ENCODE data around the gene UQCR10.
"Not testable (repeated sequence)": the region's sequence is repeated elsewhere in the genome, so short reads cannot be mapped to it uniquely, and the experiment has no call there.

UQCR10 gene

DNA sequence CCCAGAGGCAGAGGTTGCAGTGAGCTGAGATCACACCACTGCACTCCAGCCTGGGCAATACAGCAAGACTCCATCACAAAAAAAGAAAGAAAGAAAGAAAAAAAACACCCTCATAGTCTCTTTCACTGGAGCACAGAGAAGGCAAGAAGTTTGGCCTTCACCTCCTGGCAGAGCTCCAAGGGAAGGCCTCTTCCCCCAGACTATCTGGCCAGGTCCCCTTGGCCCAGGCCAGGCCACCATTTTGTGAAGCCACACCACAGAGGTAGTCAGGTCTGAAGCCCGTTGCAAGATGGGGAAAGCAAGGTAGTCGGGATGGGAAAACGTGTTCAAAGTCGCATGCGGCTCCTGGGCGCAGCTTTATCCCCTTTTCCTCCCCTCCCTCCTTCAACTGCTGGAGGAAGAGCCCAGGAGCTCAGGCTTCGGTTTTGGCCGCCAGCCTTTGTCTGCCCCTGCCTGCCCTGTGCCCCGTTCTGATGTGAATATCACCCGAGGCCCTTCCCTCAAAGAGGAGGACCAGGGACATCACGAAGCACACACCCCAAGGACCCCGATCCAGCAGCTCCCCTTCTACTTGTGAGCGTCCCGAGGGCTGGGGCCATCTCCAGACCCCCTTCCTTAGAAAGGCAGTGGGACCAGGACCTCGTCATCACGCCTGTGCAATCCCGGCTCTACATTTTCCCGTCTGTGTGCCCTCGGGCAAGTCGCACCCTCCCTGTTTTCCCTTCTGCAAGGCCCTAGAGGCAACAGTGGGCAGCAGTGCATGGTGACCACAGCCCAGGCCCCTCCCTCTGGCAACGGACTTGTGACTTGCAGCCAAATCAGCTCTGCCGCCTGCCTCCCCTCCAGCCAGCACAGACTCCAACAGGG is 29.7 kb upstream of the UQCR10 start:
- DNase-seq, result no peak

DNA sequence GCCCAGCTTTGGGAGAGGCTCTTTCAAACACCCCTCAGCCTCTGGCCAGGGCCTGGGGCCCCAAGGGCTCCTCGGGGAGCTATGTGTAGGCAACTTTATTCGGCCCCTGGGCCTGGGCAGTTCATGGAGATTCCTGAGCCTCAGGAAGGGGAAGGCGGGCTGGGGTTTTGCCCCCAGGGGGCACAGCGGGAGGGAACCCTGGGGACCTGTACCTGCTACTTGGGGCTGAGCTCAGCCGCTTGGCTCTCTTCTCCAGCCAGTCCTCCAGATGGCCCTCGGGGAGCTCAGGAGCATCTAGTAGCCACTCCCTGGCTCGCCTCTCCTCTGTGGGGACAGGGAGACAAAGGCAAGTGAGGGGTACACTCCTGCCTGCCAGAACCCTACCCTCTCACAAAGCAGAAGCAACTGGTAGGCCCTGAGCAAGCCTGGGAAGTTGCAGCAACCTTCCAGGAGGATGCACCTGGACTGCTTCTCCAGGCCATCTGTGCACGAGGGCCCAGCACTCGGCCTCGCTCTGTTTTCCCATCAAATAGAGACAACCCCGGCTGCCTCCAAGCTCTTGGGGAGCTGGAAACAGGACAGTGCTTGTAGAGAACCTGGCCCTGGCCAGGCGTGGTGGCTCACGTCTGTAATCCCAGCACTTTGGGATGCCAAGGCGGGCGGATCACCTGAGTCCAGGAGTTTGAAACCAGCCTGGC is 28.9 kb upstream of the UQCR10 start:
- no peak for DNase-seq

DNA sequence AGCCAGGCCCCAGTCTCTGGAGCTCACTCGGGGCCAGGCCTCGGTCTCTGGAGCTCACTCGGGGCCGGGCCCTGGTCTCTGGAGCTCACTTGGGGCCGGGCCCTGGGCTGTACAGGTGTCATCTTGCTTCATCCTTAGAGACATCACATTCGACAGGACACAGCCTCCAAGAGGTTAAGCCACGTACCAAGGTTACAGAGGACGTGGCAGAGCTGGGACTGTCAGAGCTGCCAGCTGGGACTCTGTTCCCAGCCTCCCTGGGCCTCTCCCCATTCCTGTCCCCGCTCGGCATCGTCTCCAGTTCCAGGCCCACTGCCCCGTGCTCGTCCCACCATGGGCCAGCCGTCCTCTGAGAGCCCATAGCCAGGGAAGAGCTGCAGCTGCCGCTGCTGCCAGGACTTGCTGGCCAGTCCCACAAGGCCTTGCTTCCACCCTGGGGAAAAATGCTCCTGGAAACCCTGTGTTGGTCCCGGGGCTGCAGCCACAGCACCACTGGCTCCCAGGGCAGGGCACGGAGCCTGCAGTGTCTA is 27.8 kb upstream of the UQCR10 start:
- DNase-seq, result no peak

- DNase-seq, result no peak
Observed at GRCh38 chr22:29740216-29740615, 27.0 kb upstream of the UQCR10 start.

DNA sequence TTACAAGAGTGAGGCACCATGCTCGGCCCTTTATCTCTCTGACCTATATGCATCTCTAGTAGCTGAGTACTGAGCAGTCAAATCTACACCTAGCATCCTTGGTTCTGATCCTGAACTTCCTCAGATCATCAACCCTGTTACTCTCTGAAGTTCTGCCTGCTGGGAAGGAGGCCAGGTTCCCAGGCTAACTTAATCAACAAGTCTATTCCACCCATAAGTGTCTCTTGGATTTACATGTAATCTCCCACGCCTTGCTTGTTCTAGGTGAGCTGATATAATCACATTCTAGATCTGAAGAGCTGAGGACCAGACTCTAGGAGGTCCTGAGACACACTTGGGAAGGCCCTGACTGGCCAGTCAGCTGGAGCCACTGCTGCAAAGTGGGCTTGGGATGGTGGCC is 25.2 kb upstream of the UQCR10 start:
- DNase-seq, result no peak

DNA sequence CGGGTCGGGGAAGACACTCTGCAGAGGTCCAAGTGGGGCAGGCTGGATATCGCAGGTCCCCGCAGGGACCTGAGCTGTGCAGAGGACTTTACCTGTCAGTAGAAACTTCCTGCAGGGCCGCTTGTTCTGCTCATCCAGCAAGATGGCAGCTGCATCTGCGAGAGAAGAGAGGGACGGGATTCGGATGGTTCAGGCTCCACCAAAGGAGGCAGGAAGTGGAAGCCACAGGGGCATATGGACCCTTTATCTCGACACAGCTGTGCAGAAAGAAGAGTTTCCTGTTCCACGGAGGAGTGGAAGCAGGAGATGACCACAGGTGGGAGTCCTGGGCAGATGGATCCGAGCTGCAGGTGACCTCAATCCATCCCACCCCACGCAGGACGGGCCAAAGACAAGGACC is 24.8 kb upstream of the UQCR10 start:
- no peak for DNase-seq

GRCh38 chr22:29744902-29745301 is 22.3 kb upstream of the UQCR10 start:
- DNase-seq, result no peak

GRCh38 chr22:29747832-29748231 is 19.3 kb upstream of the UQCR10 start:
- DNase-seq, result no peak

GRCh38 chr22:29748248-29748893 is 18.8 kb upstream of the UQCR10 start:
- no peak for DNase-seq

- DNase-seq, result no peak
Observed at GRCh38 chr22:29750029-29750428, 17.1 kb upstream of the UQCR10 start.

DNA sequence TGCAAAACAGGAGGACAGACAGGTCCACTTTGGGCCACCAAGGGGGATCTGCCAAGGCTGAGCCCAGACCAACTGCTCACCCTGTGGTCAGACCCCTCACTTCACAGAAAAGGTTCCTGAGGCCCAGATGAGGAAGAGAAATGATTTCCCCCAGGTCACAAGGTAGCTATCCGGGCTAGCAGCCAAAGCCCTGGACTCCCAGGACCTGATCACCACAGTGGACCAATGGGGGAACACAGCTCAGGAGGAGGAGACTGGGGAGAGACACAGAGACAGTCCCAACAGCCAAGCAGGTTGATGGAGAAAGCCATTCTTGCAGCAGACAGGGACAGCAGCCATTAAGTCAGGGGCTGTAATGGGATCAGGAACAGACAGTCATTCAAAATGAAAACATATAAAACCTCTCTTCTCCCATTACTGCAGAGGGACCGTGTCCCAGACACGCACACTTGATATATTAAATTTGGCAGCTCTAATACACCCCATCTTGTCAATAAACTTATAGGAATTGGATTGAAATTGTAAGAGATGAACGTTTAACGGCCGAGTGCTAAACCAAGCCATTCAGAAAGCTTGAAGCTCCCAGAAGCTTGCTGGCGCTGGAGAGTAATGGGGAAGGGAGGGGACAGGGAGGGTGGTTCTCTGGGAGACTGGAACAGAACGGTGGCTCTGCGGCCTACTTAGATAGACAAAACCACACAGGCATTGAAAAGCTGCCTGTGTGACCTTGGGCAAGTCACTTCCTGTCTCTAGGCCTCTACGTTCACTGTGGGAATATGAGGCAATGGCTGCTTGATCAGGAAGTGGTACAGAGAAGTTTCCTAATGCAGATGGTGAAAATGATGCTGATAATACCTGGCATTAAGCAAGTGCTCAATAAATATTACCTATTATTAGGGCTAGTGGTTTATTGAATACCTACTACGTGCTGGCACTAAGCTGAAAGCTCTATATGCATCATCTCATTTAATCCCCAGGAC is 16.3 kb upstream of the UQCR10 start:
- no peak for DNase-seq

- no peak for DNase-seq
Observed at GRCh38 chr22:29751669-29752068, 15.5 kb upstream of the UQCR10 start.

DNA sequence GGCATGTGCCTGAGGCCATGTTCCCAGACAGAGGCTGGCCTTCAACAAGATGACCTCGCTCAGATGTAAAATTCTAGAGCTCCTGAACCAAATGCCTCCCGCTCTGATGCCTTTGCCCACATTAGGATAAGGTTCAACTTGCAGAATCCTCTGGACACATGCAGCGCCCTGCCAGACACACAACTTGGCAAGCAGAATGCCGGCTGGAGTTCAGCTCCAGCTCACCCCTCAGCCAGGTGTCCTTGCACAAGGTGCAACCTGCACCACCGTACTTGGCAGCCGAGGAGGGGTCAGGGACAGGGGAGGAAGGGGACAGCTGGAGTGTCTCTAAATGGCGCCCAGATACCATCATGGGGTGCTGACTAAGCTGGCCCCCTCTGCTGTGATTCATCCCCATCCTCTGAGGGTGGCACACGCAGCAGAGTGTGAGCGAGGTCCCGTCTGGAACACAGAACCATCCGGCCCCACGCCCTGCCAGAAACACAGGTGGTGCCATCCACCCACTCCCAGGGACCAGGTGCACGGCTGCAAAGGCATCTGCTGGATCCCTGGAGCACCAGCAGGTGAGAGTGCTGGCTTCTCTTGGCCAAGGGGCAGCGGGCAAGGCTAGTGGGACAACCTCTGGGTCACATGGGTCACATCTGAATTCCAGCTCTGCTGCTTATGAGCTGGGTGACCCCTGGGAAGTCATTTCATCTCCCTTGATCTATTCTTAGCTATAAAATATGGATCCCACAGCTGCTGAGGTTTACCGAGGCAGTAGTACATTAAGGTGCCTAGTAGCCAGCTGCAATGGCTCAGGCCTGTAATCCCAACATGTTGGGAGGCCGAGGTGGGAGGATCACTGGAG is 13.1 kb upstream of the UQCR10 start:
- no peak for DNase-seq

DNA sequence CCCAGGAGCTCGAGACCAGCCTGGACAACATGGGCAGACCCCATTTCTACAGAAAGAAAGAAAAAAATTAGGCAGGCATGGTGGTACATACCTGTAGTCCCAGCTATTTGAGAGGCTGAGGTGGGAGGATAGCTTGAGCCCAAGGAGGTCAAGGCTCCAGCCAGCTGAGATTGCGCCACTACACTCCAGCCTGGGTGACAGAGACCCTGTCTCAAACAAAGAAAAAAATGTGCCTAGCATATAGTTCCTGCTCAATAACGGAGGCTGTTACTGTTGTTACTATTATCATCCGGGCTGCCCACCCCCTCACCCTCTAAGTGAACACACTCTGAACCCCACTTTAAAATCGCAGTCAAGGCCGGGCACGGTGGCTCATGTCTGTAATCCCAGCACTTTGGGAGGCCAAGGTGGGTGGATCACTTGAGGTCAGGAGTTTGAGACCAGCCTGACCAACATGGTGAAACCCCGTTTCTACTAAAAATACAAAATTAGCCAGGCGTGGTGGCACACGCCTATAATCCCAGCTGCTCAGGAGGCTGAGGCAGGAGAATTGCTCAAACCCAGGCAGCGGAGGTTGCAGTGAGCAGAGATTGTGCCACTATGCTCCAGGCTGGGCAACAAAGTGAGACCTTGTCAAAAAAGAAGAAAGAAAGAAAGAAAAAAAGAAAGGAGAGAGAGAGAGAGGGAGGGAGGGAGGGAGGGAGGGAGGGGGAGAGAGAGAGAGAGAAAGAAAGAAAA is 12.3 kb upstream of the UQCR10 start:
- not testable (repeated sequence) for DNase-seq

GRCh38 chr22:29755889-29756288 is 11.3 kb upstream of the UQCR10 start:
- DNase-seq, result no peak

DNA sequence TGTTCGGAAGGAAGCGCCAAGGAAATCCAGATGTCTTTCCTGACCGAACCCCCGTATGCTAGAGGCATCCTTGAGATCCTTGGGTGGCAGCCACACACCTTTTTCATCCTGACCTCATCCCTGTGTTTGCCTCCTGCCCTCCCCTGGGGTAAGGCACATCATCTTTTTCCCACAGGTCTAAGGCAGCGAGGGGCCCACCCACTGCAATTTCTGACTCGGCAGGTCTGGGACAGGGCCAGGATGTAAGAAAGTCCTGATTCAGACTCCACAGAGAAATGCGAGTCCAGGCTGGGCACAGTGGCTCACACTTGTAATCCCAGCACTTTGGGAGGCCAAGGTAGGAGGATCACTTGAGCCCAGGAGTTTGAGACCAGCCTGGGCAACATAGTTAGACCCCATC is 10.8 kb upstream of the UQCR10 start:
- DNase-seq, result no peak

- no peak for DNase-seq
Observed at GRCh38 chr22:29757096-29757495, 10.1 kb upstream of the UQCR10 start.

GRCh38 chr22:29758068-29758622 is 9.0 kb upstream of the UQCR10 start:
- no peak for DNase-seq

GRCh38 chr22:29758959-29759358 is 8.2 kb upstream of the UQCR10 start:
- no peak for DNase-seq

GRCh38 chr22:29762263-29762662 is 4.9 kb upstream of the UQCR10 start:
- DNase-seq, result no peak
